Measurements from ENCODE around the gene MAVS.

The MAVS gene

GRCh38 chr20:3819411-3820047 is 27.1 kb upstream of the MAVS start:
- H3K4me1 Mint-ChIP-seq: peaks cover 32% of the 10 kb centered on the region
- peaks cover 9% of the 10 kb centered on the region for H3K27me3 Mint-ChIP-seq (ENCODE audit: low read depth, poor library complexity)
- TF ChIP-seq CTCF (IDR thresholded peaks at IDR 0.05): no peak
- no peaks in the 10 kb centered on the region for H3K36me3 Mint-ChIP-seq (ENCODE audit: low read depth)
- peak overlapping the region; percentile 90 for H3K4me3 Mint-ChIP-seq
- H3K27ac Mint-ChIP-seq: peak overlapping the region; percentile 45
- H3K9me3 Mint-ChIP-seq: no peaks in the 10 kb centered on the region
- DNase-seq: no peak

GRCh38 chr20:3820048-3820900 is 26.4 kb upstream of the MAVS start, which contains the start of gene AP5S1:
Gene AP5S1, plus strand, starts transcription at chr20:3820547. Its CDS starts 1,571 bp downstream, at chr20:3822118.
- DNase-seq: peak; percentile 97
- Mint-ChIP-seq H3K36me3 (ENCODE audit: low read depth) (no peaks in the 10 kb centered on the region), H3K4me3 (peak within 1 kb of the TSS; percentile 90), H3K9me3 (no peaks in the 10 kb centered on the region), H3K4me1 (peaks cover 32% of the 10 kb centered on the region), H3K27ac (peak within 1 kb of the TSS; percentile 97), H3K27me3 (ENCODE audit: low read depth, poor library complexity) (peaks cover 9% of the 10 kb centered on the region)
- TF ChIP-seq CTCF (IDR thresholded peaks at IDR 0.05): peak; percentile 92

GRCh38 chr20:3820901-3821727 is 25.5 kb upstream of the MAVS start:
- TF ChIP-seq CTCF (IDR thresholded peaks at IDR 0.05): no peak
- Mint-ChIP-seq H3K36me3 (ENCODE audit: low read depth) (no peaks in the 10 kb centered on the region), H3K27me3 (ENCODE audit: low read depth, poor library complexity) (peaks cover 6% of the 10 kb centered on the region), H3K4me1 (peaks cover 32% of the 10 kb centered on the region), H3K27ac (peak overlapping the region; percentile 97), H3K9me3 (no peaks in the 10 kb centered on the region), H3K4me3 (peak overlapping the region; percentile 90)
- DNase-seq: no peak

- no peaks in the 10 kb centered on the region for H3K36me3 Mint-ChIP-seq (ENCODE audit: low read depth)
- H3K27me3 Mint-ChIP-seq (ENCODE audit: low read depth, poor library complexity): peaks cover 6% of the 10 kb centered on the region
- no peak for TF ChIP-seq CTCF (IDR thresholded peaks at IDR 0.05)
- no peak for DNase-seq
- H3K4me1 Mint-ChIP-seq: peaks cover 32% of the 10 kb centered on the region
- H3K27ac Mint-ChIP-seq: peak overlapping the region; percentile 61
- peak overlapping the region; percentile 90 for H3K4me3 Mint-ChIP-seq
- H3K9me3 Mint-ChIP-seq: no peaks in the 10 kb centered on the region
These were observed 24.6 kb upstream of the MAVS start for GRCh38 chr20:3821996-3822395.

- H3K36me3 Mint-ChIP-seq (ENCODE audit: low read depth): no peaks in the 10 kb centered on the region
- DNase-seq: no peak
- no peak for TF ChIP-seq CTCF (IDR thresholded peaks at IDR 0.05)
- H3K27ac Mint-ChIP-seq: no peak overlapping the region
- H3K4me1 Mint-ChIP-seq: peaks cover 24% of the 10 kb centered on the region
- no peaks in the 10 kb centered on the region for H3K9me3 Mint-ChIP-seq
- peaks cover 6% of the 10 kb centered on the region for H3K27me3 Mint-ChIP-seq (ENCODE audit: low read depth, poor library complexity)
- no peak overlapping the region for H3K4me3 Mint-ChIP-seq
These were observed 22.8 kb upstream of the MAVS start for GRCh38 chr20:3823881-3824280.

Data from nephron progenitor cell (in vitro differentiated cells).